ENCODE results near the gene PLEKHH2.

Gene PLEKHH2

GRCh38 chr2:43752302-43752701 lies 115.2 kb downstream of the PLEKHH2 start:
- Histone ChIP-seq H3K27ac (ENCODE audit: low read depth in 2 of 2, low read length in 2 of 2) (no peak overlapping the region), H3K4me3 (ENCODE audit: low read length in 2 of 2) (no peak overlapping the region), H3K9me3 (ENCODE audit: control insufficient read depth in 2 of 2, low read length in 2 of 2) (no peaks in the 10 kb centered on the region), H3K4me1 (ENCODE audit: control insufficient read depth in 2 of 2, insufficient read depth in 2 of 2, low read length in 2 of 2) (no peaks in the 10 kb centered on the region), H3K27me3 (ENCODE audit: control insufficient read depth in 2 of 2, insufficient read depth in 2 of 2, low read length in 2 of 2) (no peaks in the 10 kb centered on the region), H3K9ac (ENCODE audit: low read depth in 1 of 2, low read length in 2 of 2) (no peak overlapping the region), H3K36me3 (ENCODE audit: control insufficient read depth in 2 of 2, insufficient read depth in 2 of 2, low read length in 2 of 2) (no peaks in the 10 kb centered on the region)

- no peaks in the 10 kb centered on the region for H3K9me3 ChIP-seq (ENCODE audit: control insufficient read depth in 2 of 2, low read length in 2 of 2)
- H3K27ac ChIP-seq (ENCODE audit: low read depth in 2 of 2, low read length in 2 of 2): no peak overlapping the region
- no peaks in the 10 kb centered on the region for H3K4me1 ChIP-seq (ENCODE audit: control insufficient read depth in 2 of 2, insufficient read depth in 2 of 2, low read length in 2 of 2)
- no peak overlapping the region for H3K9ac ChIP-seq (ENCODE audit: low read depth in 1 of 2, low read length in 2 of 2)
- H3K36me3 ChIP-seq (ENCODE audit: control insufficient read depth in 2 of 2, insufficient read depth in 2 of 2, low read length in 2 of 2): no peaks in the 10 kb centered on the region
- H3K4me3 ChIP-seq (ENCODE audit: low read length in 2 of 2): no peak overlapping the region
- H3K27me3 ChIP-seq (ENCODE audit: control insufficient read depth in 2 of 2, insufficient read depth in 2 of 2, low read length in 2 of 2): no peaks in the 10 kb centered on the region
These were observed 117.1 kb downstream of the PLEKHH2 start for GRCh38 chr2:43754180-43754579.

GRCh38 chr2:43758739-43759138 lies 121.7 kb downstream of the PLEKHH2 start:
- Histone ChIP-seq H3K9ac (ENCODE audit: low read depth in 1 of 2, low read length in 2 of 2) (no peak overlapping the region), H3K4me3 (ENCODE audit: low read length in 2 of 2) (no peak overlapping the region), H3K36me3 (ENCODE audit: control insufficient read depth in 2 of 2, insufficient read depth in 2 of 2, low read length in 2 of 2) (no peaks in the 10 kb centered on the region), H3K27ac (ENCODE audit: low read depth in 2 of 2, low read length in 2 of 2) (no peak overlapping the region), H3K27me3 (ENCODE audit: control insufficient read depth in 2 of 2, insufficient read depth in 2 of 2, low read length in 2 of 2) (no peaks in the 10 kb centered on the region), H3K9me3 (ENCODE audit: control insufficient read depth in 2 of 2, low read length in 2 of 2) (no peaks in the 10 kb centered on the region), H3K4me1 (ENCODE audit: control insufficient read depth in 2 of 2, insufficient read depth in 2 of 2, low read length in 2 of 2) (no peaks in the 10 kb centered on the region)

- Histone ChIP-seq H3K9ac (ENCODE audit: low read depth in 1 of 2, low read length in 2 of 2) (no peak overlapping the region), H3K27ac (ENCODE audit: low read depth in 2 of 2, low read length in 2 of 2) (no peak overlapping the region), H3K27me3 (ENCODE audit: control insufficient read depth in 2 of 2, insufficient read depth in 2 of 2, low read length in 2 of 2) (no peaks in the 10 kb centered on the region), H3K4me3 (ENCODE audit: low read length in 2 of 2) (no peak overlapping the region), H3K36me3 (ENCODE audit: control insufficient read depth in 2 of 2, insufficient read depth in 2 of 2, low read length in 2 of 2) (no peaks in the 10 kb centered on the region), H3K9me3 (ENCODE audit: control insufficient read depth in 2 of 2, low read length in 2 of 2) (no peaks in the 10 kb centered on the region), H3K4me1 (ENCODE audit: control insufficient read depth in 2 of 2, insufficient read depth in 2 of 2, low read length in 2 of 2) (peaks cover 0 to under 1% of the 10 kb centered on the region in 2 donors)
These were observed 122.1 kb downstream of the PLEKHH2 start for GRCh38 chr2:43759195-43759594.

- Histone ChIP-seq H3K9ac (ENCODE audit: low read depth in 1 of 2, low read length in 2 of 2) (no peak overlapping the region), H3K4me1 (ENCODE audit: control insufficient read depth in 2 of 2, insufficient read depth in 2 of 2, low read length in 2 of 2) (peaks cover 0 to 2% of the 10 kb centered on the region in 2 donors), H3K27me3 (ENCODE audit: control insufficient read depth in 2 of 2, insufficient read depth in 2 of 2, low read length in 2 of 2) (no peaks in the 10 kb centered on the region), H3K36me3 (ENCODE audit: control insufficient read depth in 2 of 2, insufficient read depth in 2 of 2, low read length in 2 of 2) (no peaks in the 10 kb centered on the region), H3K27ac (ENCODE audit: low read depth in 2 of 2, low read length in 2 of 2) (no peak overlapping the region), H3K9me3 (ENCODE audit: control insufficient read depth in 2 of 2, low read length in 2 of 2) (no peaks in the 10 kb centered on the region), H3K4me3 (ENCODE audit: low read length in 2 of 2) (no peak overlapping the region)
These were observed 125.2 kb downstream of the PLEKHH2 start for GRCh38 chr2:43762286-43762685.

- peaks cover 0 to 2% of the 10 kb centered on the region in 2 donors for H3K4me1 ChIP-seq (ENCODE audit: control insufficient read depth in 2 of 2, insufficient read depth in 2 of 2, low read length in 2 of 2)
- no peak overlapping the region for H3K4me3 ChIP-seq (ENCODE audit: low read length in 2 of 2)
- no peaks in the 10 kb centered on the region for H3K36me3 ChIP-seq (ENCODE audit: control insufficient read depth in 2 of 2, insufficient read depth in 2 of 2, low read length in 2 of 2)
- H3K9ac ChIP-seq (ENCODE audit: low read depth in 1 of 2, low read length in 2 of 2): no peak overlapping the region
- H3K27ac ChIP-seq (ENCODE audit: low read depth in 2 of 2, low read length in 2 of 2): no peak overlapping the region
- no peaks in the 10 kb centered on the region for H3K27me3 ChIP-seq (ENCODE audit: control insufficient read depth in 2 of 2, insufficient read depth in 2 of 2, low read length in 2 of 2)
- H3K9me3 ChIP-seq (ENCODE audit: control insufficient read depth in 2 of 2, low read length in 2 of 2): no peaks in the 10 kb centered on the region
These were observed 126.0 kb downstream of the PLEKHH2 start for GRCh38 chr2:43763091-43763490.

- no peak overlapping the region for H3K27ac ChIP-seq (ENCODE audit: low read depth in 2 of 2, low read length in 2 of 2)
- no peak overlapping the region for H3K4me3 ChIP-seq (ENCODE audit: low read length in 2 of 2)
- H3K9me3 ChIP-seq (ENCODE audit: control insufficient read depth in 2 of 2, low read length in 2 of 2): no peaks in the 10 kb centered on the region
- peaks cover 0 to 2% of the 10 kb centered on the region in 2 donors for H3K4me1 ChIP-seq (ENCODE audit: control insufficient read depth in 2 of 2, insufficient read depth in 2 of 2, low read length in 2 of 2)
- no peaks in the 10 kb centered on the region for H3K27me3 ChIP-seq (ENCODE audit: control insufficient read depth in 2 of 2, insufficient read depth in 2 of 2, low read length in 2 of 2)
- H3K9ac ChIP-seq (ENCODE audit: low read depth in 1 of 2, low read length in 2 of 2): no peak overlapping the region
- no peaks in the 10 kb centered on the region for H3K36me3 ChIP-seq (ENCODE audit: control insufficient read depth in 2 of 2, insufficient read depth in 2 of 2, low read length in 2 of 2)
These were observed 127.1 kb downstream of the PLEKHH2 start for GRCh38 chr2:43764086-43764705.

- H3K9ac ChIP-seq (ENCODE audit: low read depth in 1 of 2, low read length in 2 of 2): no peak overlapping the region
- H3K4me1 ChIP-seq (ENCODE audit: control insufficient read depth in 2 of 2, insufficient read depth in 2 of 2, low read length in 2 of 2): peaks cover 0 to 2% of the 10 kb centered on the region in 2 donors
- no peak overlapping the region for H3K4me3 ChIP-seq (ENCODE audit: low read length in 2 of 2)
- no peaks in the 10 kb centered on the region for H3K9me3 ChIP-seq (ENCODE audit: control insufficient read depth in 2 of 2, low read length in 2 of 2)
- no peaks in the 10 kb centered on the region for H3K27me3 ChIP-seq (ENCODE audit: control insufficient read depth in 2 of 2, insufficient read depth in 2 of 2, low read length in 2 of 2)
- no peak overlapping the region for H3K27ac ChIP-seq (ENCODE audit: low read depth in 2 of 2, low read length in 2 of 2)
- H3K36me3 ChIP-seq (ENCODE audit: control insufficient read depth in 2 of 2, insufficient read depth in 2 of 2, low read length in 2 of 2): no peaks in the 10 kb centered on the region
These were observed 128.9 kb downstream of the PLEKHH2 start for GRCh38 chr2:43766006-43766405.

GRCh38 chr2:43773876-43774613 lies 137.0 kb downstream of the PLEKHH2 start, which contains the start of gene DYNC2LI1:
Gene DYNC2LI1 (plus strand): TSS chr2:43774039. CDS start chr2:43774139, 100 bp downstream.
- H3K36me3 ChIP-seq (ENCODE audit: control insufficient read depth in 2 of 2, insufficient read depth in 2 of 2, low read length in 2 of 2): peaks cover 0 to 5% of the 10 kb centered on the region in 2 donors
- peak within 1 kb of the TSS; percentile 90 to 92 for H3K27ac ChIP-seq (ENCODE audit: low read depth in 2 of 2, low read length in 2 of 2)
- H3K9ac ChIP-seq (ENCODE audit: low read depth in 1 of 2, low read length in 2 of 2): peak within 1 kb of the TSS; percentile 79 to 94
- no peaks in the 10 kb centered on the region for H3K27me3 ChIP-seq (ENCODE audit: control insufficient read depth in 2 of 2, insufficient read depth in 2 of 2, low read length in 2 of 2)
- H3K4me3 ChIP-seq (ENCODE audit: low read length in 2 of 2): peak within 1 kb of the TSS; percentile 93 to 97
- no peaks in the 10 kb centered on the region for H3K9me3 ChIP-seq (ENCODE audit: control insufficient read depth in 2 of 2, low read length in 2 of 2)
- H3K4me1 ChIP-seq (ENCODE audit: control insufficient read depth in 2 of 2, insufficient read depth in 2 of 2, low read length in 2 of 2): peaks cover 0 to 7% of the 10 kb centered on the region in 2 donors

- Histone ChIP-seq H3K36me3 (ENCODE audit: control insufficient read depth in 2 of 2, insufficient read depth in 2 of 2, low read length in 2 of 2) (peaks cover 0 to 5% of the 10 kb centered on the region in 2 donors), H3K4me1 (ENCODE audit: control insufficient read depth in 2 of 2, insufficient read depth in 2 of 2, low read length in 2 of 2) (peaks cover 0 to 7% of the 10 kb centered on the region in 2 donors), H3K27me3 (ENCODE audit: control insufficient read depth in 2 of 2, insufficient read depth in 2 of 2, low read length in 2 of 2) (no peaks in the 10 kb centered on the region), H3K4me3 (ENCODE audit: low read length in 2 of 2) (peak overlapping the region; percentile 93 to 97), H3K27ac (ENCODE audit: low read depth in 2 of 2, low read length in 2 of 2) (peak overlapping the region; percentile 90 to 92), H3K9ac (ENCODE audit: low read depth in 1 of 2, low read length in 2 of 2) (peak overlapping the region; percentile 79 to 94), H3K9me3 (ENCODE audit: control insufficient read depth in 2 of 2, low read length in 2 of 2) (no peaks in the 10 kb centered on the region)
These were observed 137.6 kb downstream of the PLEKHH2 start for GRCh38 chr2:43774617-43775016.
